K562 (cell line): ENCODE results near the gene H2AZ2. TPM values are rescaled to one million over a fixed set of nuclear protein-coding genes. Genes with fewer than 3 reads are reported as not detected.

ENCODE experiments used
- BHLHE40 ChIP-seq: IDR thresholded peaks from 2 replicates; pipeline ENCODE4 v1.6.1; 2011; ENCODE audit warnings: low read length, improper control_type of control experiment
- CHD7 ChIP-seq: fragments of 200-600 bp; sonication (generic); IDR thresholded peaks from one replicate; pipeline ENCODE4 v1.6.1; 2012; ENCODE audit warnings: mild to moderate bottlenecking, low read depth, low read length, inconsistent platforms
- DMBX1 ChIP-seq: fragments of 250-450 bp; sonication (Bioruptor Pico); IDR thresholded peaks from 2 replicates; pipeline ENCODE4 v1.8.0; 2022; ENCODE audit warnings: inconsistent platforms, mild to moderate bottlenecking, moderate library complexity, borderline replicate concordance
- GABPB2 ChIP-seq: fragments of 250-450 bp; sonication (Bioruptor Pico); conservative IDR thresholded peaks from 2 replicates; pipeline ENCODE4 v1.5.1; 2021; ENCODE audit warnings: mild to moderate bottlenecking
- GTF2B ChIP-seq: IDR thresholded peaks from 2 replicates; pipeline ENCODE4 v1.6.1; 2011; ENCODE audit not compliant: insufficient read length; ENCODE audit errors: extremely low read depth
- MTA2 ChIP-seq: fragments of 450-650 bp; IDR thresholded peaks from 2 replicates; pipeline ENCODE4 v1.6.1; 2016; ENCODE audit warnings: low read depth
- NFRKB ChIP-seq: fragments of 450-650 bp; IDR thresholded peaks from 2 replicates; pipeline ENCODE4 v1.6.1; 2016; ENCODE audit warnings: low read depth
- SMAD2 ChIP-seq: fragments of 150-350 bp; IDR thresholded peaks from 2 replicates; pipeline ENCODE4 v1.6.1; 2014; ENCODE audit warnings: low read depth, mild to moderate bottlenecking, low read length
- TGIF2 ChIP-seq: sonication (generic); formaldehyde crosslinking; IDR thresholded peaks from 2 replicates; pipeline ENCODE4 v1.8.1; 2022; ENCODE audit warnings: mild to moderate bottlenecking, missing genetic modification reagents, moderate library complexity
- ZBTB33 ChIP-seq: sonication (generic); formaldehyde crosslinking; IDR thresholded peaks from 2 replicates; pipeline ENCODE4 v1.8.1; 2023; ENCODE audit warnings: mild to moderate bottlenecking, missing genetic modification reagents
- ZBTB5 ChIP-seq: fragments of 450-650 bp; IDR thresholded peaks from 2 replicates; pipeline ENCODE4 v1.6.1; 2017; ENCODE audit warnings: antibody characterized with exemption
- ZFX ChIP-seq: sonication (generic); formaldehyde crosslinking; IDR thresholded peaks from 2 replicates; pipeline ENCODE4 v1.8.0; 2022; ENCODE audit warnings: mild to moderate bottlenecking, missing genetic modification reagents, moderate library complexity
- ZNF384 ChIP-seq: IDR thresholded peaks from 2 replicates; pipeline ENCODE4 v1.6.1; 2012; ENCODE audit warnings: low read depth, low read length, improper control_type of control experiment
- polyA plus RNA-seq, 8 experiments: library from polyadenylated mRNA; depleted of rRNA in 4 of 8; stranded (reverse) in 5 of 8; unstranded in 3 of 8; fragments of >200 nt; fragmentation: Nextera tagmentation in 2 of 8; fragmentation: Illumina TruSeq in 1 of 8; extraction: Ambion mirVana in 2 of 8; extraction: Trizol in 1 of 8; gene quantifications; 2 replicates each; pipeline versions ENCODE4 v1.2.1 to v1.2.3, GENCODE V29; 2011 to 2014; ENCODE audit warnings: inconsistent platforms in 1 of 8, missing spikeins in 1 of 8
- total RNA-seq, 7 experiments: library from RNA; depleted of rRNA in 6 of 7; stranded (reverse); fragments of >200 nt in 6 of 7; fragmentation: Illumina TruSeq in 2 of 7; extraction: Trizol in 2 of 7; gene quantifications; 2 replicates each; pipeline versions ENCODE4 v1.2.1 to v1.2.3, GENCODE V29; 2011 to 2021; ENCODE audit warnings: low replicate concordance in 1 of 7

The H2AZ2 gene
- total and polyA plus RNA-seq, 9 of the 15 experiments (the other 6 are each of a cell fraction or from before 2014, with no cell fraction given): 105 to 382 (median 286) TPM

GRCh38 chr7:44847509-44847919, 373 bp downstream of the H2AZ2 start (continued):
- peak; percentile 73; the same call in 1 of the 2 replicates for TF ChIP-seq ZBTB33 (CRISPR knock-in tag)
- TF ChIP-seq CHD7: no peak
- TF ChIP-seq DMBX1 (CRISPR knock-in tag): no peak; the same call in 1 of the 2 replicates
- peak; percentile 6; the same call in 1 of the 2 replicates for TF ChIP-seq BHLHE40
- TF ChIP-seq NFRKB: peak; percentile 67; the same call in 1 of the 2 replicates
- TF ChIP-seq GTF2B: no peak
- no peak for TF ChIP-seq ZNF384
- peak; percentile 75 for TF ChIP-seq ZFX
- no peak for TF ChIP-seq GABPB2
- TF ChIP-seq SMAD2: no peak
- TF ChIP-seq TGIF2 (CRISPR knock-in tag): no peak
- TF ChIP-seq ZBTB5: no peak
- TF ChIP-seq MTA2: peak; percentile 67; the same call in 1 of the 2 replicates
